AG04449 (cell line): Measurements from ENCODE around the gene ARHGAP18.

ENCODE experiments used
- CTCF ChIA-PET: fragments of 350-600 bp; formaldehyde crosslinking; extraction: SDS; loops from one replicate; lab custom pipeline; 2021; ENCODE audit warnings: antibody characterized with exemption; lab: Yijun Ruan, JAX
- POLR2A ChIA-PET: fragments of 400-600, 350-600 bp; formaldehyde crosslinking; extraction: SDS; loops from one replicate; lab custom pipeline; 2020; ENCODE audit warnings: antibody characterized with exemption, inconsistent platforms; lab: Yijun Ruan, JAX
- DNase-seq: peaks from one replicate; pipeline ENCODE4 v3.0.0-alpha.2; 2010; ENCODE audit warnings: low read depth, low spot score
- H3K4me3 ChIP-seq: 2 replicates; pipeline ENCODE4 v1.5.1; 2011; ENCODE audit warnings: low read depth, mild to moderate bottlenecking, control low read depth, low read length
- CTCF ChIP-seq: IDR thresholded peaks from one replicate; pipeline ENCODE4 v1.5.1; 2011; ENCODE audit warnings: mild to moderate bottlenecking, moderate library complexity, low read length, control low read depth, inconsistent platforms; ENCODE audit not compliant: insufficient read depth; ENCODE audit errors: missing control alignments

ARHGAP18 gene

GRCh38 chr6:129619579-129620233 is 90.3 kb downstream of the ARHGAP18 start:
- no peak for TF ChIP-seq CTCF
- ChIA-PET CTCF (interaction anchor here (1.5 kb wide), 1 partner anchor 13 kb away, joined by 3 read pairs; no protein-coding TSS in a partner anchor), POLR2A (no interaction called here)
- DNase-seq = no peak
- no peak overlapping the region for H3K4me3 ChIP-seq

GRCh38 chr6:129617986-129618385 is 92.0 kb downstream of the ARHGAP18 start:
- CTCF ChIA-PET = no interaction called here
- POLR2A ChIA-PET = no interaction called here
- no peak for DNase-seq

GRCh38 chr6:129615496-129615895 is 94.5 kb downstream of the ARHGAP18 start:
- POLR2A ChIA-PET = no interaction called here
- CTCF ChIA-PET = interaction anchor here (1.0 kb wide), 1 partner anchor 19 kb away, joined by 4 read pairs; no protein-coding TSS in a partner anchor
- H3K4me3 ChIP-seq = no peak overlapping the region
- TF ChIP-seq CTCF = no peak
- no peak for DNase-seq

More at GRCh38 chr6:129617986-129618385, 92.0 kb downstream of the ARHGAP18 start:
- H3K4me3 ChIP-seq = no peak overlapping the region
- no peak for TF ChIP-seq CTCF

GRCh38 chr6:129615020-129615419 is 95.0 kb downstream of the ARHGAP18 start:
- CTCF ChIA-PET = no interaction called here
- POLR2A ChIA-PET = no interaction called here
- H3K4me3 ChIP-seq = no peak overlapping the region
- no peak for TF ChIP-seq CTCF
- DNase-seq = no peak

GRCh38 chr6:129614464-129614863 is 95.5 kb downstream of the ARHGAP18 start:
- no peak for TF ChIP-seq CTCF
- no peak overlapping the region for H3K4me3 ChIP-seq
- POLR2A ChIA-PET = no interaction called here
- DNase-seq = no peak
- CTCF ChIA-PET = interaction anchor here (0.6 kb wide), 2 partner anchors 144 to 916 kb away, joined by 3 read pairs; no protein-coding TSS in a partner anchor

- no peak for TF ChIP-seq CTCF
- no peak for DNase-seq
- H3K4me3 ChIP-seq = no peak overlapping the region
- ChIA-PET POLR2A (no interaction called here), CTCF (interaction anchor here (0.7 kb wide), 1 partner anchor 14 kb away, joined by 3 read pairs; no protein-coding TSS in a partner anchor)
Observed at GRCh38 chr6:129612440-129612839, 97.5 kb downstream of the ARHGAP18 start.
